Cerebellar nuclear complex (tissue), 1 donor: ENCODE measurements around the gene TMEM91.
"Not testable (repeated sequence)": the region's sequence is repeated elsewhere in the genome, so short reads cannot be mapped to it uniquely, and the experiment has no call there.

Experiments
- DNase-seq, 2 experiments: peaks; one replicate each; lab custom pipeline; 2025; lab: John Stamatoyannopoulos, UW

The TMEM91 gene

DNA sequence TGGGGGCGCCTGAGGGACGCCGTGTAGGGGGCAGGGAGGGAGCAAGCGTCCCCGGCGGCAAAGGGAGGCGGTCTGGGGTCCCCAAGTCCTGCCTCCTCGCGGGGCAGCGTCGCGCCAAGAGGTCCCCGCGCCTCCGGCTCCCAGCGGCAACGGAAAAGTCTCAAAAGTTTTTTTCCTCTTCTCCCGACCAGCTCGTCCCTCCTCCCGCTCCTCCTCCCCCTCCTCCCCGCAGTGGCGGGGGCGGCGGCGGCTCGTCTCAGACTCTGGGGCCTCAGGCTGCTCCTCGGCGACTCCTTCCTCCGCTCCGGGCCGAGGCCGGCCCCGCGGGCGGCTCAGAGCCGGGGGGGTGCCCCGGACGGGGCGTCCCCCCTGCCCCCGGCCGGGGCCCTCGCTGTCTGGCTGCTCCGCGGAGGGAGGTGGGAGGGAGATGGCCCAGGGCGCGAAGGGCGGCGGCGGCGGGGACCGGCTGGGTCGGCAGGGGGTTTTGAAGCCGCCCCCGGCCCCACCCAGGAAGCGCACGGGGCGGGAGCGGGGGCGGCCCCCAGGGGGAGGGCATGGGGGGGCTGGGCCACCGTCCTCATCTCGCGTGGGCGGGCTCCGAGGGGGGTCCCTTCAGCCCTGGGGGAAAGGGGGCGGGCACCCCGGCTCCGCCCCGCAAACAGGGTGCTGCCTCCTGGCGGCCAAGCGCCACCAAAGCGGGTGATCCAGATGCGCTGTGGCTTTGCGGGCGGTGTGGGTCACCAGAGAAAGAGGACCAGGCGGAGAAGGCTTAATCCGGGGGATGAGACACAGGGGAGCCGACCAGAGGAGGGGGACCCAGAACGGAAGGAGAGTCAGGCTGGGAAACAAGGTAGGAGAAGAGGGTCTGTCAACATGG is 22.6 kb upstream of the TMEM91 start, which contains the start of gene TGFB1:
TSS of gene TGFB1 (minus strand) at position 457 of the 877 bp plus-strand sequence. CDS start 878 bp downstream, outside the sequence.
- DNase-seq, result no peak

DNA sequence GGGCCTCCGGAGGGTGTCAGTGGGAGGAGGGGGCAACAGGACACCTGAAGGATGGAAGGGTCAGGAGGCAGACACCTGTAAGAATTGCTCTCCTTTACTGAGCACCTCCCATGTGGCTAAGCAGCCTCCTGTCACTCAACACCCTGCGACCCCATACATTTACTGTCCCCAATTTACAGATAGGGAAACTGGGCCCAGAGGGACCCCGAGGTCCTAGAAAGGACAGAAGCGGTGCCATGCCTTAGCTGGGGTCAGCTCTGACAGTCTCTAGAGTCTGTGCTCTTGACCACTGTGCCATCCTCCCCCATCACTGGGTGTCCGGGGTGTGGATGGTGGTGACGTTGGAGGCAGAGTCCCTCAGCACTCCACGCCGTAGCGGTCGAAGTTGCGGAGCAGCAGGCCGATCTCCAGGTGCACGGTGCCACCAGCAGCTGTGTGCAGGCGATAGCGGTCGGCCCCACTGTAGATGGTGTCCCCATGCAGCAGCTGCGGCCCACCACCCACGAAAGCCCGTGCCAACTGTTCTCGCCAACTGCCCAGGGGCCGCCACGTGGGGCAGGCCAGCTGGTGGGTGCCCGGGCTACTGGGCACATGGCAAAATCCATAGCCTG is 21.9 kb upstream of the TMEM91 start:
- DNase-seq, result no peak

DNA sequence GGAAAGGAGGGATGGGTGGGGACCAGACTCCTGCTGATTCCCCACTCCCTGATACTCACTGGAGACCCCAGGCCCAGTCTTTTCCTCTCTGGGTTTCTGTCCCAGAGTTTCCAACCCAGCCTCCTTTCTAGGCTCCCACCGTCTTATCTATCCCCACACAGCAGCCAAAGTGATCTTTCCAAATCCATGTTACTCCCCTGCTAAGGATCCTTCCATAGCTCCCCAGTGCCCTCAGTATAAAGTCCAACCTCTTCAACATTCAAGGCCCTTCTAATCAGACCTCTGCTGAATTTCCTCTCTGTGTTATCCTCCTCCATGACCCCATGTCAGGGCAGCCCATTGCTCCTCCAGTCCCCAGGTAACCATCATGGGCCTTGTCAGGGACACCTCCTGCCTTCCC is 21.3 kb upstream of the TMEM91 start:
- DNase-seq, result no peak

DNA sequence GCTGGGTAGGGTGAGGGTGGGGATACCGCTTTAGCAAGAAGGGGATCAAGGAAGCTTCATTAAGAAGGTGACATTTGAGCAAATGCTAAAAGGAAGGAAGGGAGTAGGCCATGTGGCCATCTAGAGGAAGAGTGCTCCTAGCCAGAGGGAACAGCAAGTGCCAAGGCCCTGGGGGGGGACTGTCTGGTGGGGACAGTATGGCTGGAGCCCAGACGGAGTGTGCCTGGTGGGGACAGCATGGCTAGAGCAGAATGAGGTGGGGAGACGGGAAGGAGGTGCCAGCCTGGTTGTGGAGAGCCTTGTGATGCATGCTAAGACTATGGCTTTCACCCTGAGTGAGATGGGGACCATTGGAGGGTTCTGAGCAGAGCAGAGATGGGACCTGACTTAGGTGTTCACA is 20.5 kb upstream of the TMEM91 start:
- DNase-seq, result no peak

DNA sequence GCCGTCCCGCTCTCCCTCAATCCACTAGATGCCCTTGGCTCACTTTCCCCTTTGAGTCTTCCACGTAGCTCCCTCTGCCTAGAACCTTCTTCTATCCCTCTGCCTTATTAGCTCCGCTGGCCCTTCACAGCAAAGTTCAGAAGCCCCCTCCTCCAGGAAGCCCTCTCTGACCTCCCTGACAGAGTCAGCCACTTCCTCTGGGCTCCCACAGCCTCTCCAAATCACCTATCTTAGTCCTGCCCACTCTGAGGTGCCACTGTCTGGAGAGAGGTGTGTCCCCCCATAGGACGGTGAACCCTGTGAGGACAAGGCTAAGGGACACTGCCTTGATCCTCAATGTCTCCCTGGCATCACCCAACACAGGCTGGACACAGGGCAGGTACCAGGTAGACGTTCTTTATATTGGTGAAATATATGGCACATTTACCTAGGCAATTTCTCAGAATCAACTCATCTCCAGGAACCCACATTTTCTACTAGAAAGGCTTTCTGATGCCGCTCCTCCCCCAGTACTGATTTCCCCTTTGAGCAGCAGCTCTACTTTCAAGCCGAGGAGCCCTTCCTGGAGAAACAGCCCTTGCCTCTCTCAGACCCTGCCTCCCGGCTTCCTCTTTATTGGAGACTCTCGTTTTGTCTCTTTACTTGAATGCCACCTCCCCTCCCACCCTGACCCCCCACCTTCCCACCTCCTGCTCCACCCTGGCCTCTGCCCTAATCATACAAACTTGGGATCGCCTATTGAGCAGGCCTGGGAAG is 19.2 kb upstream of the TMEM91 start:
- DNase-seq, result no peak

DNA sequence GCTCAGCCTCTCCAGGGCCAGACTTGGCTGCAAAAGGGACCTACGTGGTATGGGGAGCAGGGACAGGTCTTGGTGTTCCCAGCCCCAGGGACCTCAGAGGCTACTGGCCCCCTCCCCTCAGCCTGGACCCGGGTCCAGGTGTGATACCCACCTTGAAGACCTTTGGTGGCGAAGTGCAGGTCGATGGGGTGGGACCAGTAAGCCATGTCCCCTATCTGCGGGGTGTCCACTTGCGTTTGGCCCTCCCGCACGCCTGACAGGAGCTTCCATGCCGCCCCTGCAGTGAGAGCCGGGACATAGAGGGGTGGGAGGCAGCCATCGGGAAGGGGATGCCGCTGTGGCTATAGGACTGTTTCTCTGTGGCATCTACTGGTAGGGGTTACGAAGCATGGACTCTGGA is 18.6 kb upstream of the TMEM91 start:
- DNase-seq, result no peak

DNA sequence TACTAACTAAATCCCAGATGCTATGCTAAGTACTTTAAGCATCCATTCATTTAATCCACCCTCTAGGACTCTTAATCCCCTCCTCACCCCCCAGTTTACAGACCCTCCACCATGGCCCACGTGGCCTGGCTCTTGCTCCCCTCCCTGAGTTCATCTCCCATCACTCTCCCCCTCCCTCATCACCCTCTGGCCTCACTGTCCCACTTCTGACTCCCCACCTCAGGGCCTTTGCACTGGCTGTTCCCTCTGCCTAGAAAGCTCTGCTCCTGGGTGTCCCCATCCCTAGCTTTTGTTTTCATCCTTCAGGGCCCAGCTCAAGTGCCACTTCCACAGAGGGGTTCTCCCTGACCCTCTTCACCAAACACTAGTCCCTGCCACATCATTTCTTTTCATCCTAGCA is 16.6 kb upstream of the TMEM91 start:
- no peak for DNase-seq

DNA sequence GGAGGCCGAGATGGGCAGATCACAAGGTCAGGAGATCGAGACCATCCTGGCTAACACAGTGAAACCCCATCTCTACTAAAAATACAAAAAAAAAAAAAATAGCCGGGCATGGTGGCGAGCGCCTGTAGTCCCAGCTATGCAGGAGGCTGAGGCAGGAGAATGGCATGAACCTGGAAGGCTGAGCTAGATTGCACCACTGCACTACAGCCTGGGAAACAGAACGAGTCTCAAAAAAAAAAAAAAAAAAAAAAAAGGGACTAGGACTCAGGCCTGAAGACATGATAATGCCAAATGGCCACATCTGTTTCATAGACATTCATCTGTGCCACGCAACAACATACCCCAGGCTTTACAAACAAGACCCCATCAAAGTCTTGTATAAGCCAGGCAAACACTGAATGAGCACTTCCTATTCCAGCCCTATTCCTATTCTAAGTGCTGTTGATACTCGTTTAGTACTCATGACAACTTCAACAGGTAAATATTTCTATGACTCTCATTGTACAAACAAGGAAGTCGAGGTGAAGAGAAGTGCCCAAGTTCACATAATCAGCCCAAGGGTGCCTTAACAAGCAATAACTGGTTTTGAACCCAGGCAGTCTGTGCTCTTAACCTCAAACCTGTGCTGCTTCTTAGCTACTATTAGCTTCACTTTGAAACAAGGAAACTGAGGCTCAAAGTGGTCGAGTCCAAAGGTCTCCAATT is 14.0 kb upstream of the TMEM91 start:
- DNase-seq, result no peak

DNA sequence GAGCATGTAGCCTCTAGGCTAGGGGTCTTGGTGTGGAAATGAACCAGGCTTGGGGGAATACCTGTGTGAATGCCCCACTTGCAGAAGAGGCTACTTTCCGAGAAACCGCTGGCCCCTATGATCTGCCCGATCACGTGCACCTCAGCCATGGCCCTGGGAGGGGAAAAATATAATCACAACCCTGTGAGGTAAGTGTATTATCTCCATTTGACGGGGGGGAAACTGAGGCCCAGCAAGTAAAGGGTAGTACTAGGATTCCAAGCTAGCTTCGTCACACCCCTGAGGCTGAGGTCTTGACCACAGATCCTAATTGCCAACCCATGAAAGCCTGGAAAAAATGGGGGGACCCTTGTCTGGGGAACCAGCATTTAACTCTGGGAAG is 13.0 kb upstream of the TMEM91 start:
- no peak for DNase-seq

DNA sequence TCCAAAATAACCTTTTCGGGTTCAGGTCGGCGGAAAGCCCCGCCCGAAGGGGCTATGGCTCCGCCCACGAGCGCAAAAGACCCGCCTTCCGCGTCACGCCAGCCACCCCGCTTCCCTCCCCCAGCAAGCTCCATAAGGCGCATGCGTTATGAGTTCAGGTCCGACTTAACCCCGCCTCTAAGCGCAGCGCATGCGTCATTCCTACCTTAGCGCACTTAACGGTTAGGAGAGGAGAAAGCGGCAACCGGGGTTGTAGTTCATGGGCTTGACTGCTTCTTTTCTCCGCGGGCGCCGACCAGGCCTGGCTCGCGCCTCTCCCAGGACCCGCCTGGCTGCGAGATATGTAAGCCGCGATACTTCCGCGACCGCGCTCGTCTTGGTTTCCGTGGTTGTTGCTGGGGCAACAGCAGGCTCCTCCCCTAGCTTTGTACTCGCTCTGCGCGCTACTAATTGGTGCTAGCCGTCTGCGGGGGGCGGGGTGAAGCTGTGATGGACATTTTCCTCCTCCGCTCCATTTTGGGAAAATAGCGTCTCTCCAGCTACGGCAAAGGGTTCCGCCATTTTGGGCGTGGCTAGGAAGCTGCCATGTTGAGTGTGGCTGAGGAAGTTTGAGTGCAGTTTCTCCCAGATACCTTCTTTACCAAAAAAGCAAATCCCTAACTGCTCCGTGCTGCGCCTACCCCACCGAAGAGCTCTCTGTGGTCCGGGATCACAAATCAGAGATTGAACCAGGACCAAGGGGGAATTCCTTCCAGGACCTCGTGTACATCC is 12.4 kb upstream of the TMEM91 start, which contains the start of gene B9D2:
TSS of gene B9D2 (minus strand) at position 397 of the 771 bp plus-strand sequence. CDS start 630 bp downstream, outside the sequence.
- DNase-seq, result peak; percentile 69 to 97

DNA sequence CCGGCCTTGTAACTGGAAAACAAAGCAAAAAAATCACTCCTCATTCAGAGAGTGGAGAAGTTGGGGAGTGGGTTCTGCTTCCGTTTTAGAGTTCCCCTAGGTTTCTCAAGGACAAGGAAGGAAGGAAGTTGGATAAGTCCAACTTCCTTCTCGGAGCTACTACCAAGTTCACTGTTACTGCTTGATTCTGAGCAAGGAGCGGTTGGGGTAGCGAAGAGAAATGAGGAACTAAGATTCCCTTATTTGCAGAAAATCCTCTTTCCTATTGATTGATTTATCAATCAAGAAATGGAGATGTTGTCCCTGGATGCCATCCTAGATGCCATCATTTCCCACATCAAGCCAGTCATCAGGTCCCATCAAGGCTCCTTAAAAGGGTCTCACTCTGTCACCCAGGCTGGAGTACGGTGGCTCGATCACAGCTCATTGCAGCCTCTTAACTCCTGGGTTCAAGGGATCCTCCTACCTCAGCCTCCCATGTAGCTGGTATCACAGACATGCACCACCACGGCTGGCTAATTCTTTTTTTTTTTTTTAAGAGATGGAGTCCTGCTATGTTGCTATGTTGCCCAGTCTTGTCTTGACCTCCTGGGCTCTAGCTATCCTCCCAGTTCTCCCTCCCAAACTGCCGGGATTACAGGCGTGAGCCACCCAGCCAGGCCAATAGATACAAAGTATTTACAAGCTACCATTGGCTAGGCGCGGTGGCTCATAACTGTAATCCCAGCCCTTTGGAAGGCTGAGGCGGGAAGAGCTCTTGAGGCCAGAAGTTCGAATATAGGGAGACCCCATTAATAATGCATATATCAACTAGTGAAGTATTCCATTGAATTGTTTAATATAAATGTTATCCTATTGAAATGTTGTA is 11.6 kb upstream of the TMEM91 start:
- no peak for DNase-seq

DNA sequence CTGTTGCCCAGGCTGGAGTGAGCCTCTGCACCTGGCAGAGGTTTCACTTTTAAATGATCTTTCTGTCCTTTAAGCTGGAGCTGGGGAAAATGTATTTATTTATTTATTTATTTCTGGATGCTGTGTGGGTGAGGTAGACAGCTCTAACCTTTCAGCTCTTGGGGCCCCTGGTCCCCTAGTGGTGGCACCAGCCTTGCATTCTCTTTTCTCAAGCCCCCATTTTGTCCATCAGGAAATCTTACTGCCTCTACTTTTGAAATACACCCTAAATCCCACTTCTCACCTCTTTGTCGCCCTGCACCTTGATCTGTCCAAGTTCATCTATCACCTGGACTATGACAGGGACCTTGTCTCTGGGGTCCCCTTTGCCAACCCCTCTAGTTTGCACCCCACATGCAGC is 10.2 kb upstream of the TMEM91 start:
- DNase-seq, result no peak

DNA sequence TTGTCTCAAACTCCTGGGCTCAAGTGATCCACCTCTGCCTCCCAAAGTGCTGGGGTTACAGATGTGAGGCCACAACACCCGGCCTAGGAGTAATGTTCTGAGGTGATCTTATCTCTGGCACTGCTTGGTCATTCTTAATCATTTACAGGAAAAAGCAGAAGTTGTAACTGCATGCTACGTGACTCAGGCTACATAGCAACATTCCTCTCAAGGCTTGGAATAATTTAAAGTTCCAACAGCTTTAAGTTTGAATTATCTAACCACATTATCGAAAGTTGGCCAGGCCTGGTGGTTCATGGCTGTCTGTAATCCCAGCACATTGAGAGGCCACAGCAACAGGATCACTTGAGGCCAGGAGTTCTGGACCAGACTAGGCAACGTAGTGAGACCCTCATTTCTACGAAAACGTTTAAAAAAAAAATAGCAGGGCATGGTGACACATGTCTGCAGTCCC is 8.5 kb upstream of the TMEM91 start:
- DNase-seq, result no peak

DNA sequence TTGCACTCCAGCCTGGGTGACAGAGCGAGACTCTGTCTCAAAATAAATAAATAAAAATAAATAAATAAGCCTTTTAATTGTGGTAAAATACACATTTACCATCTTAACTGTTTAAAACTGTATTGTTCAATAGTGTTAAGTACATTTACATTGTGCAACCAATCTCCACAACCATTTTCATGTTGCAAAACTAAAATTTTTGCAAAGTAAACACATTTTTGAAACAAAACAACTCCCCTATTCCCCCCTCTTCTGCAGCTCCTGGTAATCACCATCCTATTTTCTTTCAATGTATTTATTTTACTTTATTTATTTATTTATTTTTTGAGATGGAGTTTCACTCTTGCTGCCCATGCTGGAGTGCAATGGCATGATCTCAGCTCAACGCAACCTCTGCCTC is 6.6 kb upstream of the TMEM91 start:
- no peak for DNase-seq

DNA sequence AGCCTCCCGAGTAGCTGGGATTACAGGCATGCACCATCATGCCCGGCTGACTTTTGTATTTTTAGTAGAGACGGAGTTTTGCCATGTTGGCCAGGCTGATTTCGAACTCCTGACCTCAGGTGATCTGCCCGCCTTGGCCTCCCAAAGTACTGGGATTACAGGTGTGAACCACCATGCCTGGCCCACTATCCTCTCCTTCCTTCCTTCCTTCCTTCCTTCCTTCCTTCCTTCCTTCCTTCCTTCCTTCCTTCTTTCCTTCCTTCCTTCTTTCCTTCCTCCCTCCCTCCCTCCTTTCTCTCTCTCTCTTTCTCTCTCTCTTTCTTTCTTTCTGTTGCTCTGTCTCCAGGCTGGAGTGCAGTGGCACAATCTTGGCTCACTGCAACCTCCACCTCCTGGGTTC is 5.2 kb upstream of the TMEM91 start:
- DNase-seq, result not testable (repeated sequence)

DNA sequence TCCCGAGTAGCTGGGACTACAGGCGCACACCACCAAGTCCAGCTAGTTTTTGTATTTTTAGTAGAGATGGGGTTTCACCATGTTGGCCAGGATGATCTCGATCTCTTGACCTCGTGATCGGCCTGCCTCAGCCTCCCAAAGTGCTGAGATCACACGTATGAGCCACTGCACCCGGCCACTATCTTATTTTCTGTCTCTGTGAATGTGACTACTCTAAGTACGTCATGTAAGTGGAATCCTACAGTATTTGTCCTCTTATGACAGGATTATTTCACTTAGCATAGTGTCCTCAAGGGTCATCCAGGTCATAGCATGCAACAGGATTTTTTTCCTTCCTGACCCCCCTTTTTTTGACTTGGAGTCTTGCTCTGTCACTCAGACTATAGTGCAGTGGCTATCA is 4.8 kb upstream of the TMEM91 start:
- DNase-seq, result no peak

DNA sequence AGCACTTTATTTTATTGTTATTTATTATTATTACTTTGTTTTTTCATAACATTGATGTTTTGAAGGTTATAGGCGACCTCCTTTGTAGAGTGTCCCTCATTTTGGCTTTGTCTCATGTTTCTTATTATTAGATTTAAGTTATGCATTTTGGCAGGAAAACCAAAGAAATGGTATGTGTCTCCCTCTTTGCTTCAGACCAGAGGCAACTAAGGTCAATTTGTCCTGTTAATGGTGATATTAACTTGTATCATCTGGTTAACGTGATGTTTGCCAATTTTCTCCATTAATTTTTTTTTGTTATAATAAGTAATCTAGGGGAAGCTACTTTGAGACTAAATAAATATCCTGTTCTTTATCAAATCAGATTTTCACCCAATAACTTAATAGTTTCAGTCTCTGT is 3.8 kb upstream of the TMEM91 start:
- no peak for DNase-seq

DNA sequence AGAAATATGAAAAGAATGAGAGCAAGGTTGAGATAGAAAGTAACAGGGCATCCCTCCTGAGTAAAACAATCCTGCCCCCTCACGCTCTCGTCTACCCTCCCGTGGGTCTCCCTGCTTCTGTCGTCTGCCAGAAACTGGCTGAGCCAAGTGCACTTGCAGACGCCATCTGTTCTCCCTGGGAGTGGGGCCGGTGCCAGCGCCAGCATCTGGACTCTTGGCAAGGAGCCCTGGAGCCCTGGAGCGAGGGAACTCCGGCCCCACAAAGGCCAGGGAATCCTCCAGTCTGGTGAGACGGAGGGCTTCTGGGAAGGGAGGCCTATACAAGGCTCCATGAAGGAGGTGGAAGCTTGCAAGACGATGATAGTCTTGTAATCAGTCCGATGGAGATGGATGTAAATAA is 2.3 kb upstream of the TMEM91 start:
- DNase-seq, result peak in 1 of 2 experiments; percentile 66

DNA sequence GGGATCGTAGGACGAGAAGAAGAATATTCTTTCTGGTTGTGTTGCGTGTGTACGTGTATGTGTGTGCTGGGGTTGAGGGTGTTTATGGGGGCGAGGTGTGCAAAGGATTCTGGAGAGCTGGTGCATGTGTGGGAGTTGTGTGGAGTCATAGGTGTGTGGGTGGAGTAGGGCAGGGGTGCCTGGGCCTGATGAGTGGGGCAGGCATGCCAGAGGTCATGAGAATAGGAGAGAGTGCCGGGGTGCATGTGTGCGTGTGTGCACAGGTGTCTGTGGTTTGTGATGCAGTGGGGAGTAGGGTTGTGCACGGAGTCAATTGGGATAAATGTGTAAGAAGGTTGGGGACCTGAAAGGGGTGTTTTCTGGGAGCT is 649 bp downstream of the TMEM91 start:
- DNase-seq, result no peak
